HG02571 (cell line): ENCODE measurements around the gene S100A12.

Experiments
- ATAC-seq: cut with Tn5 transposase; IDR thresholded peaks from one replicate; pipeline ENCODE4 v1.9.1; 2021; ENCODE audit warnings: mild to moderate bottlenecking, moderate library complexity; ENCODE audit not compliant: unreplicated experiment

S100A12 gene

GRCh38 chr1:153337980-153338853, 37.2 kb downstream of the S100A12 start:
- ATAC-seq: no peak

GRCh38 chr1:153336650-153337049, 38.8 kb downstream of the S100A12 start:
- ATAC-seq: no peak

- no peak for ATAC-seq
These were observed 41.5 kb downstream of the S100A12 start for GRCh38 chr1:153333902-153334301.

- ATAC-seq: no peak
These were observed 50.5 kb downstream of the S100A12 start for GRCh38 chr1:153324912-153325311.
